Activated CD8-positive, alpha-beta memory T cell treated with anti-CD3 and anti-CD28 coated beads, Interleukin-2, amount 50 U/mL, for 24 hours (primary cell): ENCODE results near the gene C7.

Experiments used
- DNase-seq: peaks from one replicate; pipeline ENCODE4 v3.0.0-alpha.2; 2020; ENCODE audit errors: extremely low read depth

C7 gene

DNA sequence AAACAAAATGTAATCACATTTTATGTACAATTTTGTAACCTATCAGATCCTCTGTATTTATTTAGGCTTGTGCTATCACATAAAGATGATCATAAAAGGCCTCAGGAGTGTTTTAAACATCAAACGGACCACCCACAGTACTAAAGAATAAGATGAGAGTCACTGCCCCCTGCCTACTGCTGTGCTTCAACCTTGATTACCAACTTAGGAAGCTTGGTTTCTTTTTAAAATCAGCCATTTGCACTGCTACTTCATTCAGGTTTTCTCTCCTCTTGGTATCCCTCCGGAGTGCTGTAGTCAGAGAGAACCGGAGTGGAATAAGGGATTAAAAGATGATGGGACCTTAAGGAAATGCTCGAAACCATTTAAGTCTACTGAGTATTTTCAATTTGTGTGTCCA is 6.9 kb downstream of the C7 start:
- no peak for DNase-seq

DNA sequence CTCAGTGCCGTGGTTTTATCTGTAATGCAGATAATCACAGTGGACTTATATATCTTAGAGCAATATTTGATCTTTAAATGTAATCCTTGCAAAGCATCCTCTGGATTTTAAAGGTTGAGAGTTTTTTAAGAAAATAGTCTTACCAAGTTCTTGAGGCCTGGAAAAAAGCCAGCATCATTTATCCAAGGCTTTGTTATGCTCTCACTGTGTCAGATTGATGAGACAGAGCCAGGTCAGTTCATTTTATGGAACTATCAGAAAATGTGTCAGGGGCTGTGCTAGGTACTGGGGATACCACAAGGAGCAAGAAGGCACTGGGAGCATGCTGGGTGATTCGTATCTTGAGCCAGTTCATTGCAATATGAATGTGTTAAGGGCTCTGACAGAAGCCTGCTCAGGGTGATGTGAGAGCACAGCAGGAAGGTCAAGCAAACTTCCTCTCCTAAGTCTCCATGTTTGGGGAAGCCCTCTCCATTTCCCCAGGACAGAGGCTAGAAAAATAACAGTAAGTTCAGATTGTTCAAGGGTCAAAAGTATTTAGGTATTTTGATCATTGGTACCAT is 19.7 kb downstream of the C7 start:
- no peak for DNase-seq

DNA sequence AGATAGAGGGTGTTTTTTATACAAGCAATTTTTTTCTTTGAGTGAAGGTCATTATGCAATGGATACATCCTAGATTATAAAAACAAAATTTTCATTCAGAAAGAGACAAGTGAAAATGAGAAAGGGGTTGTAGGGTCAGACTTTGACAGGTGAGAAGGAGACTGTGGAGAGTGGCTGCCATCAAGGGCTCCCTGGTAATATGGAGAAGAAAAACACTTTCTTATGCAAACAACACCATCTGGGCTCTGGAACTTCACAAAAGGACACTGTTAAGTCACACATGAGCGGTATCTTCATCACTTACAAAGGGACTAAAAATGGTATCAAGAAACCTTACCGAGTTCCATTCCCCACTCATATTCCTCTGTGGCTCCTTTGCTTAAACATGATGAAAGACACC is 23.5 kb downstream of the C7 start:
- DNase-seq = no peak

DNA sequence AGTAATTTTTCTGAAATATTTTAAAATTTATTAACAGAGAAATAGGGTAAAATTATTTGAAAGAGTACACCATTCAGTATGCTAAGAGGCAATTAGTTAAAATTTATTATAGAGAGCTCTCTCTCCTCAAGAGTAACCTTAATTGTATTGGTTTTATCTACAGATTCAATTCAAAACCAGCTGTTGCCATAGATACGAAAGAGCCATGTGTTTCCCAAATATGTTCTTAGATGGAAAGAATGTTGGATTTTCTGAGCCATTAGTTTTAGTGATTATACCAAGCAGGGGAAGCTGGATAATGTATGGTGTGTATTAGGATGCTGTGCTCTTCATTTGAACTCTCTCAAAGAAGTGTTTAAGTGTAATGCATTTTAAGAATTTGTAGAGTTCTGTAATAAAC is 27.8 kb downstream of the C7 start:
- no peak for DNase-seq

DNA sequence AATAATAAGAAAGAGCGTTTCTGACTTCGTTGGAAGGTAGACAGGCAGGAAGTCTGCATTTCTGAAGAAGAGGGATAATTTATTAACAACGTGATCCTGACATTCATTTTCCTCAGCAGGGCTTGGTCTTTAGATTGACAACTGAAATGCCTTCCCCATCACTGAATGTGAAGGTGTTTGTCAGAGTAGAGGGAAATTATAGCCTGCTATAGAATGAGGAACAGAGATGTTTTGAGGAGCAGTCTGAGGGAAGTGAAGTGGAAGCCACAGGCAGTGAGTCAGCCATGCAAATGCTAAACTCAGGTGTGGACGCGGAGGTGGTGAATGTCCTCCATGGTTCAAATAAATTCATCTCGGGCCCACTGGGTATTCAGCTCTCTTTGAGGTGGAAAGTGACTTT is 30.5 kb downstream of the C7 start:
- DNase-seq = no peak

DNA sequence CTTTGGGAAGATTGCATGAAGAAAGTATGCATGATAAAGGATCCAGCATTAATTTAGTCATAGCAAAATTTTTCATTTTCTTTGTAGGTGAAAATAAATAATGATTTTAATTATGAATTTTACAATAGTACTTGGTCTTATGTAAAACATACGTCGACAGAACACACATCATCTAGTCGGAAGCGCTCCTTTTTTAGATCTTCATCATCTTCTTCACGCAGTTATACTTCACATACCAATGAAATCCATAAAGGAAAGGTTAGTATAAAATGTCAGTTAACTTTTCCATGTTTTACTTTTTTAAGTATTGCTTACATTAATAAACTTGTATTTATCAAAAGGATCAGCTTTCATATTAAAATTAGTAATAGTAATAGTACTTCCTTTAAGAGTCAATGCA is 35.8 kb downstream of the C7 start:
- no peak for DNase-seq

DNA sequence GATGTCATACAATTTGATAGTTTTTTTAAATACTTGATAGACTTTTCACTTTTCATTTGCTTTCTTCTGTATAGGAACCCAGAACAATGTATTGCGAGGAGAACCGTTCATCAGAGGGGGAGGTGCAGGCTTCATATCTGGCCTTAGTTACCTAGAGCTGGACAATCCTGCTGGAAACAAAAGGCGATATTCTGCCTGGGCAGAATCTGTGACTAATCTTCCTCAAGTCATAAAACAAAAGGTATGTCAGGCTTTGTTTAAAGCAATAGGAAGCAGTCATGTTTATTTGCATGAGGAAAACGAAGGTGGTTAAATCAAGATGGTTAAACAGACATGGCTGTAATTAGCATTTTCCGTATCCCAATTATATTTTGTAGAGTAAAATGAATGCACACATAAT is 46.0 kb downstream of the C7 start:
- no peak for DNase-seq

DNA sequence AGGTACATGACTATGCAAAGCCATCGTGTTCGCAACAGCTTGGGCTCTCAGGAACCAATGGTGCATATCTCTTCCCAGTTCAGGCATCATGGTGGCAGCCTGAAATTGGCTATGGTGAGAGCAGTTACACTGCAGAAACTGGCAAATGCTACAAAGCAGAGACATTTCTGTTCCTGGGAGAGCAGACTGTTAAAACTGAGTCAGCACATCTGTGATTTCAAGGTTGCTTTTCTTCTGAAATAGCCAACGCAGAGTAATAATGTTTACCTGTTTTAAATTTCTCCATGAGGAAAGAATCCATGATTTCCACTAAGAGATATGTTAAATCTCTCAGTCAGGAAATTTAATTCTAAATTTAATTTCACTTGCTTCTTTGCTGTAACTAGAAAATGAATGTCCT is 47.8 kb downstream of the C7 start:
- DNase-seq = no peak

DNA sequence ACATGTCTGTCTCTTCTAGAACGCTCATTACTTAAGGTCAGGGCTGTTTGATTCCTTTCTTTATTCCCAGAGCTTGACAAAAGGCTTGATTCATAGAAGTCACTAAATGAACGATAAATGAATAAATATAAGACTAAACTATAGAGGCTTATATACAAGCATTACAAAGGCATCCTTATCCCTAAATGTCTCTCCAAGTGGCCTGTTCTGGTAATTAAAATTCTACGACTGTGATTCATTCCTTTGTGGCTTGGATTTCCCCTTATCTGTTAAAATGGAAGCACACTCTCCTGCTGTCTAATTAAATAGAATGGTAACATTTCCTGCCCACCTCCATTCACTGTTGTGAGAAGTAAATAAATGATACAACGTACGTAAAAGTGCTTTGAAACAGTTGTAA is 49.5 kb downstream of the C7 start:
- DNase-seq = no peak

DNA sequence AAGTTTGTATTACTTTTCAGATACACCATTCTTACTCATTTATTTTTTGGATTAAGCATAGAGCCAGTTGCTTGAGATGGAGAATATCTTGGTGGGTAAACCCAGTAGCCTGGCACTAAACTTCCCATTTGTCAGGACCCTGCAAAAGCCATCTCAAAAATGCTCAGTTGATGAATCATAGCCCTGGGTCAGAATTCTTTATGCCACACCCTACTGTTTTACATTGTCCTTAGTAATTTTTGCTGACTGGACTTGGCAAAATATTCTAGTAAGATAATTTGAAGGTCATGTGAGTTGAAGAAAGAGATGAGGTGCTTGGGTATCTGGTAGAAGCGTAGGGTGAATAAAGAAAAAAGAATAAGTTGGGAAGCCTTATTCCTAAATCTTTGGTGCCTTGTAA is 50.7 kb downstream of the C7 start:
- DNase-seq = no peak

DNA sequence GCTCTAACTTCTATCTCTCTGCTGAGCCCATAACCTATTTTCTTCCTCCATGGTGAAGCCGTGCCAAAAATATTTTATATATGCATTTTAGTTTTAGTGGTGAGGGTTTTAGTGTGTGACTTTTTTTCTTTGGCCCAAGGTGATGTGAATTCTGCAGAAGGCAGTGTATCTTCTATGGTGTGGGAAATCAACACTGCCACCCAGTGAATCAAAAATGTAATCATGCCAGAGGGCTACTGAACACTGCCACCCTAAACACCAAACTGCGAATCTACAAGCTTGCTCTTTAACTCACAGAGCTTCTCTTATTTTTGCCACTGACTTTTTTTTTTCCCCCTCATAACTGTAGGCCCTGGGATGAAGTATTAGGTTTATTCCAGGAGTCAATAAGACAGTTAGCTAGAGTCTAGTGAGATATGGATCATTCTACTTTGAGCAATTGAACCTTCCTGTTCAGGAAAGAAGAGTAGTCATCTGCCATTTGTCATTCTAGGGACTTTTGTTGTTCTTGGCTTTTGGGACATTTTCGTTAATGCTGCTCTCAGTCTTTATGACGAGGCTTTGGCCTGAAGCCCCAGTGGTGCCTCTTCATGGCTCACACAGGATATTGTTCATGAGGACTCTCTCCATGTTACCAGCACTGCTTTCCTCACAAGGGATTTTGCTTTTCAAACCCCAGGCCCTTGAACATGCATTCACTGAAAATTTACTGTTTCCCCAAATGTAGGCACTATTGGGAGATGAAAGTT is 53.1 kb downstream of the C7 start:
- no peak for DNase-seq

DNA sequence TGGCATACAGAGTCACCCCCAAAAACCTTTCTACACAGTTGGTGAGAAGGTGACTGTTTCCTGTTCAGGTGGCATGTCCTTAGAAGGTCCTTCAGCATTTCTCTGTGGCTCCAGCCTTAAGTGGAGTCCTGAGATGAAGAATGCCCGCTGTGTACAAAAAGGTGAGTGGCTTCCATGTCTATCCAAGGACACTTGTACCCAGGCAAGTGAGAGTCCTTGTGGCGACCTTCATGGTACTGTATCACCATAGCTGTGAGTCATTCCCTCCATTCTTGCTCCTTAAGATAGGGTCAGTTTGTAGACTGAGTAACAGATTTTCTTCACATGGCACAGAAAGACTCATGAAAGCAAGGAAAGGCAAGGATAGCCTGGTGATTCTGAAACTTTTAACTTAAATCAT is 63.1 kb downstream of the C7 start:
- DNase-seq = no peak

DNA sequence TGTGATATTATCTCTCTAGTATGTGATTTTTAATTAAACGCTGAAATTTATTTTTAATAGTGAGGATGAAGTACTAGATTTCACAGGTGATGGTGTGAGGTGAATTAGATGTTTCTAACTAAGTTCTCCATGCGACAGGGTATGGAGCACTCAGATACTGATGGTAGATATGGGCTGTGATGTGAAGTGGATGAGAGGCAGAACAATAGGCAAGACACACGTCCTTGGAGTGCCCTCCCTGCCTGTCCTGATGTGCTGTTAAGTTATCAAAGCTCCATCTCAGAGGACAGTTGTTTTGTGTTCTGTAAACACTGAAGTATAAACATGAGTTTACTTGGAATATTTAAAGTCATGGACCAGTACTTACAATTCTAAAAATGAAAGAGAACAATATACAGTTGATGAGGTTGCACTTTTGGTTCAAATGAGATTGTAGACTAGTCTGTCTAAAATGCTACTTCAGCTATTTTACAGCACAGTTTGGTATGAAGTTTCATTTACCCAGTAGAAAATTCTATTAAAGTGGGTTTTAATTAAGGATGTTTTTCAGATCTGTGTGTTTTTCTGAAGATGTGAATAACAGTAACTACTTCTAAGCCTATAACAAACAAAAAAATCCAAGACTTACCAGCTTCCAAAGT is 64.2 kb downstream of the C7 start:
- no peak for DNase-seq

DNA sequence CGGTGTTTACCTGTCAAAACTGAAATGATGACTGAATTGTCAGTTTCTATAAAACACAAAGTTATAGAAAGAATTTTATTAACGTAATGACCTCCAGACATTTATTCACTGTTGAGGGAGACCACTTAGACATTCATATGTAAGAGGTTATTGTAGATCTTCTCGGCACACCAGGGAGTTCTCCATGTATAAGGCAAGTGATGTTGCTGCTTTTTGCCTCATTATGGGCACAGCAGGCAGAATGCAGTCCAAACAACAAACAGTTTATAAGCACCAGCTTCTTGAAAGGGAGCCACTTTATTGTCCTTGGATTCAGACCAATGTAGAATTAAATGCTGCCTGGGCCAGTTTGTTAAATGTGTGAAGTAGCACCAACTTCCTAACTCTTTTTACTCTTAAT is 66.7 kb downstream of the C7 start:
- DNase-seq = no peak

DNA sequence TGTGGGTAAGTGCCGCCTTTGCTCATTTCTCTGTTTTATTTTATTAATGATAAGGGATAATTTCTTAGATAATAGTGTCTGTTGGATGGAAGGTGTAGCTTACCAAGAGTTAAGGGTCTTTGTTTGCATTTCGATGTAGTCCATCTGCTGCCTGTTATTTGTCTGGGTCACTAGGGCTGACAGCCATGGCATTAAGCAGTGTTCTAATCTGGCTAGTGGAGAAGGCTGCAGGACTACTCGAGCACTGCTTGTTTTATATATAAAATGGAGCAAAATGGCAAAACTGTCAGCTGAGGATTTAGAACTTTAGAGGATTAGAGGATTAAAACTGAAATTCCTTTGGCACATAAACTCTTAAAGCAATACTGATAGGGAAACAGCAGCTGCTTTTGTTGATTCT is 67.5 kb downstream of the C7 start:
- DNase-seq = no peak

DNA sequence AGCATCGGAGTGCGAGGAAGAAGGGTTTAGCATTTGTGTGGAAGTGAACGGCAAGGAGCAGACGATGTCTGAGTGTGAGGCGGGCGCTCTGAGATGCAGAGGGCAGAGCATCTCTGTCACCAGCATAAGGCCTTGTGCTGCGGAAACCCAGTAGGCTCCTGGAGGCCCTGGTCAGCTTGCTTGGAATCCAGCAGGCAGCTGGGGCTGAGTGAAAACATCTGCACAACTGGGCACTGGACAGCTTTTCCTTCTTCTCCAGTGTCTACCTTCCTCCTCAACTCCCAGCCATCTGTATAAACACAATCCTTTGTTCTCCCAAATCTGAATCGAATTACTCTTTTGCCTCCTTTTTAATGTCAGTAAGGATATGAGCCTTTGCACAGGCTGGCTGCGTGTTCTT is 72.1 kb downstream of the C7 start:
- DNase-seq = no peak

DNA sequence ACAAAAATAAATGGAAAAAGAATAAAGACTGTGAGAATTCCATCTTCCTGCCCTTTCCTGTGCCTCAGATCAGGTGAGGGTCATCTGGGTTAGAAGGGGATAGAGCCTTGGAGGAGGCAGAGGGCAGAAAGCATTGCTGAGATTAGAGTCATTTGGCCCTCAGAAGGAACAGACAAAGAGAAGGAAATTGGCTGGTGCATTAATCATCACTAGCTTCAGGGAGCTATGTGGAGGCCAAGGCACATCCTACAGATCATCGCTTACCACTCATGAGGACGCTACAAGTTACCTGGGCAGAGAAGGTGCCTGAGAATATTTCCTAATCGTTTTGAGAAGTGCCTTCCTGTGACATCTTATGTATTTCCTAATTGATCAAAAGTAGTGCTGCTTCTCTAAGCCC is 74.5 kb downstream of the C7 start:
- DNase-seq = no peak

DNA sequence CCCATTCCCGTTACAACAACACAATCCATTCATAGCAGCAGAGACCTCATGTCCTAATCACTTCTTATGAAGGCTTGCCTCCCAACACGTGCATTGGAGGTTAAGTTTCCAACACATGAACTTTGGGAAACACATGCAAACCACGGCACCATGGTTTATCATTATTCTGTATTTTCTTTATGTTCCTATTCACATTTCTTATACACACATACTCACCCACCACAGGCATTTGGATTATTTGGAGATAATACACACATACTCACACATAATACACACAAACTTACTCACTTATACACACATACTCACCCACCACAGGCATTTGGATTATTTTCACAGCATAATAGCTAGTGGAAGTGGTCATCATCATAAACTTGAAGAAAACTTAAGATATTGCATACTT is 75.6 kb downstream of the C7 start:
- DNase-seq = no peak

DNA sequence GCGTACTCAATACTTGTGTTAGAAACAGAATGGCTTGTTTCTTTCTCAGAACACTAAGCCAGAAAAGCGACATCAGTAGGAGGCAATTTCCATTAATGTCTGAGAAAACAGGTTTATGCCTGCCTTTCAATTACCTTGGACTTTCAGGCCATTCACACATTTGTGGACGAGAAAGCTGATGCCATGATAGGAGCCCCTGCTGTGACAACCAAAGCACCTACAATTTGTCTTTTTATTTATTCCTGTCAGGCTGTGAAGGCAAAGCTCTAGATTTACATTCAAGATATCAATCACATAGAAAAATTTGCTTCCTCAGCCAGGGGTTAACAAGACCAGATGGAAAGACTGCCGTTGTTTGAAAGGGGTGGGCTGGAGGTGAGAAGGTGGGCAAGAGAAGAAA is 76.2 kb downstream of the C7 start:
- DNase-seq = no peak

DNA sequence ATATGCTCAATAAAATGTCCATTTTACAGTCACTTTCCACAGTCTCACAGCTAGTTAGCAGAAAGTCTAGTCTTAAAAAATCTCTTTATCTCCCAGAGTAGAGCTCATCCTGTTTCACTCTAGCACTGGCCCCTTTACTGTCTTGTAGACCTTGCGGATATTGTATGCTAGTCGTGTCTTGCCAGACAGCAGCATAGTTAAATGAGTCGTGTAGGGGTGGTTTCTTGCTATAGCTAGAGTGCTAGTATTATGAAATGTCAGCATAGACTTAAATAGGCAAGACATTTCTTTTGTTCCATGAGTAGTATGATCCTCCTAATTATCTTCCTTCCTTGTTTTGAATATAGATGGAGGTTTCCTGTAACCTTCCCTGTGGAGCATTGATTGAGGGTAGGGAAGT is 77.4 kb downstream of the C7 start:
- DNase-seq = no peak

DNA sequence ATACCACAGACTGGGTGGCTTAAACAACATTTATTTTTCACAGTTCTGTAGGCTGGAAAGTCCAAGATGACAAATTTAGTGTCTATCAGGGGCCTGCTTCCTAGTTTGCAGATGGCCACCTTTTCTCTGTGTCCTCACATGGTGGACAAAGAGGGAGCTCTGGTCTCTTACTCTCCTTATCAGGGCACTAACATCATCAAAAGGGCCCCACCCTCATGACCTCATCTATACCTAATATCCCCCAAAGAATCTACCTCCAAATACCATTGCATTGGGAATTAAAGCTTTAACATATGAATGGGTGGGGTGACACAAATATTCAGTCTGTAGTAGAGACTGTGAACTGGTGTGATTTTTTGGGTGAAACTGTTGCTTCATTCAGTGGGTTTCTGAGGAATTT is 78.1 kb downstream of the C7 start:
- no peak for DNase-seq

DNA sequence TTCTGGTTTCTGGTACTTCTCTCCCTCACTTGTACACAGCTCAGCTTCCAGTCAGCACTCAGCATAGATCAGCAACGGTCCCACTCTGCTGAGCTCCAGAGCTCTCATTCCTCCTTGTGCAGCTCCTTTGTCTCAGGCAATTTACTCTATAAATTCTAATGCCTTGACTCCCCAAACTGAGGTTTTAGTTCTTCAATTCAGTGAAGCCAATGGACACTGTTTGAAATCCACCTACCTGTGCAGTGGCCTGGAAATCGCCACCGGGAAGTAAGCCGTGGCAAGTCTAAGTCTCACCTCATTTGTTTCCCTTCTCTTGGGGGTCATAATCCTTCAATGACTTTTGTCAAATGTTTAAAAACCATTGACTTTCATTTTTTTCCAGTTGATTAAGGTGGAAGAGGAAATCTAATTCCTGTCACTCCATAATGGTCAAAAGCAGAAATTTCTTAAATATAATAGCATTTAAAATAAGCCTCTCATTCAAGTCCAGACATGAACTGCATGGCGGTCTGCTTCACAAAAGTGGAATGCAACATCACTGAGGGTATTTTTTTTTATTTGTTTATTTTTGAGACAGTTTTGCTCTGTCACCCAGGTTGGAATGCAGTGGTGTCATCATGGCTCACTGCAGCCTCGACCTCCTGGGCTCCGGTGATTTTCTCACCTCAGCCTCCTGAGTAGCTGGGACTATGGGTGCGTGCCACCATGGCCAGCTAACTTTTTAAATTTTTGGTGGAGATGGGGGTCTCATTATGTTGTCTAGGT is 79.6 kb downstream of the C7 start:
- DNase-seq = no peak
